ENCODE data around the gene SGK1. TPM values are rescaled to one million over a fixed set of nuclear protein-coding genes. Genes with fewer than 3 reads are reported as not detected.

SGK1 gene
- total and polyA plus RNA-seq, 2 donors (not counting 1 experiment from before 2014, with no cell fraction given), result 37.3 to 57.8 TPM

DNA sequence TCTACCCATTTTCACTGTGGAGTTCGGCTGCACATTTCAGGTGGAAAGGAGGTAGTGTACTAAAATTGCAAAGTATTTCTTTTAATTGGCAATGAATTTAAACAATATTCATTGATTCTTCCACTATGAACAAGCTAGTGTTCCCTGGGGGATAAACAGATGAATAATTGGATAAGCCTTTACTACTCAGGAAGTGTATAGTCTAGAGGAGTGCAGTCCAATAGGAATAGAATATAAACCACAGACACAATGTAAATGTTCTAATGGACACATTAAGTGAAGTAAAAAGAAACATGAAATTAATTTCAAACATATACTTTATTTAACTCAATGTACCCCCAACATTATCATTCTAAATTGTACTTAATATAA lies 28.7 kb downstream of the SGK1 start:
- Histone ChIP-seq H3K36me3 (replicated peaks in 1 of 2; ENCODE audit: control extremely low read depth in 1 of 2, control insufficient read depth in 1 of 2, extremely low read depth in 1 of 2, insufficient read depth in 2 of 2, low read length in 1 of 2) (no peaks in the 10 kb centered on the region), H4K20me1 (ENCODE audit: control insufficient read depth, insufficient read depth, low read length, poor library complexity, severe bottlenecking) (no peaks in the 10 kb centered on the region), H3K79me2 (ENCODE audit: control insufficient read depth, insufficient read depth, low read length) (no peaks in the 10 kb centered on the region), H3K4me2 (replicated peaks; ENCODE audit: low read depth, low read length, poor library complexity, severe bottlenecking) (no peak overlapping the region), H3K9me3 (ENCODE audit: control extremely low read depth in 1 of 3, control insufficient read depth in 2 of 3, insufficient read depth in 1 of 3, low read length in 2 of 3) (peaks cover 0 to 4% (median 0%) of the 10 kb centered on the region in 3 donors), H3K27me3 (replicated peaks in 1 of 4; ENCODE audit: control extremely low read depth in 1 of 4, control insufficient read depth in 3 of 4, insufficient read depth in 4 of 4, low read length in 3 of 4) (no peaks in the 10 kb centered on the region), H3K9ac (ENCODE audit: low read length) (no peak overlapping the region), H3K27ac (ENCODE audit: low read length in 2 of 2) (no peak overlapping the region), H3K4me3 (ENCODE audit: control extremely low read depth in 1 of 5, extremely low read depth in 1 of 5, insufficient read depth in 1 of 5, low read depth in 2 of 5, low read length in 4 of 5) (no peak overlapping the region), H2AFZ (ENCODE audit: insufficient read depth, low read depth, low read length, poor library complexity, severe bottlenecking) (no peak overlapping the region), H3K4me1 (ENCODE audit: control insufficient read depth in 2 of 2, insufficient read depth in 2 of 2, low read length in 2 of 2) (peaks cover 12% of the 10 kb centered on the region in 2 donors)
- H3K4me3 Mint-ChIP-seq, result peak overlapping the region; percentile 30
- intact Hi-C loops (cut with micrococcal nuclease), result loop anchor here (2.0 kb wide), 1 partner anchor 52 kb away; no protein-coding TSS in a partner anchor
- H3K9me3 Mint-ChIP-seq (ENCODE audit: insufficient read depth), result no peaks in the 10 kb centered on the region
- no CpG with 5 or more reads among the region's 1 CpG for whole genome bisulfite sequencing (ENCODE audit: insufficient coverage)
- no peaks in the 10 kb centered on the region for H3K27me3 Mint-ChIP-seq
- ChIA-PET CTCF (no interaction called here), POLR2A (no interaction called here)
- peaks cover 19% of the 10 kb centered on the region for H3K4me1 Mint-ChIP-seq
- H3K27ac Mint-ChIP-seq, result peak overlapping the region; percentile 47
- DNase-seq (no peak), ATAC-seq (ENCODE audit: low read depth) (no peak)
- TF ChIP-seq, protein P1, sequence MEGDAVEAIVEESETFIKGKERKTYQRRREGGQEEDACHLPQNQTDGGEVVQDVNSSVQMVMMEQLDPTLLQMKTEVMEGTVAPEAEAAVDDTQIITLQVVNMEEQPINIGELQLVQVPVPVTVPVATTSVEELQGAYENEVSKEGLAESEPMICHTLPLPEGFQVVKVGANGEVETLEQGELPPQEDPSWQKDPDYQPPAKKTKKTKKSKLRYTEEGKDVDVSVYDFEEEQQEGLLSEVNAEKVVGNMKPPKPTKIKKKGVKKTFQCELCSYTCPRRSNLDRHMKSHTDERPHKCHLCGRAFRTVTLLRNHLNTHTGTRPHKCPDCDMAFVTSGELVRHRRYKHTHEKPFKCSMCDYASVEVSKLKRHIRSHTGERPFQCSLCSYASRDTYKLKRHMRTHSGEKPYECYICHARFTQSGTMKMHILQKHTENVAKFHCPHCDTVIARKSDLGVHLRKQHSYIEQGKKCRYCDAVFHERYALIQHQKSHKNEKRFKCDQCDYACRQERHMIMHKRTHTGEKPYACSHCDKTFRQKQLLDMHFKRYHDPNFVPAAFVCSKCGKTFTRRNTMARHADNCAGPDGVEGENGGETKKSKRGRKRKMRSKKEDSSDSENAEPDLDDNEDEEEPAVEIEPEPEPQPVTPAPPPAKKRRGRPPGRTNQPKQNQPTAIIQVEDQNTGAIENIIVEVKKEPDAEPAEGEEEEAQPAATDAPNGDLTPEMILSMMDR (IDR thresholded peaks at IDR 0.05), result no peak
- no peak for TF ChIP-seq EZH2 (IDR thresholded peaks at IDR 0.05; ENCODE audit: borderline replicate concordance, insufficient read depth, low read depth, low read length, poor library complexity, severe bottlenecking)

DNA sequence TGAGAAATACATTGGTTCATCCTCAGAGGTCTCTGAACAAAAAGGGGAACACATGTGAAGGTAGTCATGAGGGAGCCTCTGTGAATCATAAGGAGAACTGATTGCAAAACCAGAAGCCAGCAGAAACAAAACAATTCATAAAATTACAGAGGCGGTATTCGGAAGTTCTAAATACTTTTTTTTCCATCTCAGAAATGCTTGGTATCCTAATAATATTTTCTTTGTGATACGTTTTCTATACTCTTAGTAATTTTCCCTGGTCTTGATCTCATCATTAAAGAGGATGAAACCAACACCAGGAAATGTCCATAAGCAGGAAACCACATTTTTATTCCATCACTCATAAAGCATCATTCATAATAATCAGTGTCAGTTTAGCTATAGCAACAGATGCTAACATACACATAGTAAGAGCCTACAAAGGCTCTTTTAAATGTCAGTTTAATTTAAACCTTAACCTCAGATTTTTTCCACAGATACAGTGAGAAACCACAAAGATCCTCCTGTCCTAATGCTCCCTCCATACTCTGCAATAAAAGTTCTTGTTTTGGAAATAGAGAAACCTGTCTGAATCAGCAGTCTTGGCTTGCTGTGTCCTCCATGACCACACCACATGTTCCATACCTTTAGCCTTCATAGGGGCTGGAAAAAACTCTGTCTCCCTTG lies 29.2 kb downstream of the SGK1 start:
- H3K36me3 ChIP-seq (replicated peaks in 1 of 2; ENCODE audit: control extremely low read depth in 1 of 2, control insufficient read depth in 1 of 2, extremely low read depth in 1 of 2, insufficient read depth in 2 of 2, low read length in 1 of 2), result no peaks in the 10 kb centered on the region
- H3K27ac Mint-ChIP-seq, result peak overlapping the region; percentile 47
- peaks cover 12% of the 10 kb centered on the region in 2 donors for H3K4me1 ChIP-seq (ENCODE audit: control insufficient read depth in 2 of 2, insufficient read depth in 2 of 2, low read length in 2 of 2)
- peak overlapping the region in 1 of 2 donors; percentile 28 for H3K27ac ChIP-seq (ENCODE audit: low read length in 2 of 2)
- H3K4me3 Mint-ChIP-seq, result peak overlapping the region; percentile 30
- no peaks in the 10 kb centered on the region for H3K9me3 Mint-ChIP-seq (ENCODE audit: insufficient read depth)
- H4K20me1 ChIP-seq (ENCODE audit: control insufficient read depth, insufficient read depth, low read length, poor library complexity, severe bottlenecking), result no peaks in the 10 kb centered on the region
- no peaks in the 10 kb centered on the region for H3K27me3 Mint-ChIP-seq
- DNase-seq (peak; percentile 50), ATAC-seq (ENCODE audit: low read depth) (peak; percentile 64)
- ChIA-PET POLR2A (no interaction called here), CTCF (no interaction called here)
- peaks cover 19% of the 10 kb centered on the region for H3K4me1 Mint-ChIP-seq
- no peak overlapping the region for H3K9ac ChIP-seq (ENCODE audit: low read length)
- H3K4me3 ChIP-seq (ENCODE audit: control extremely low read depth in 1 of 5, extremely low read depth in 1 of 5, insufficient read depth in 1 of 5, low read depth in 2 of 5, low read length in 4 of 5), result no peak overlapping the region
- no peaks in the 10 kb centered on the region for H3K79me2 ChIP-seq (ENCODE audit: control insufficient read depth, insufficient read depth, low read length)
- H3K27me3 ChIP-seq (replicated peaks in 1 of 4; ENCODE audit: control extremely low read depth in 1 of 4, control insufficient read depth in 3 of 4, insufficient read depth in 4 of 4, low read length in 3 of 4), result no peaks in the 10 kb centered on the region
- peak overlapping the region; percentile 3 for H2AFZ ChIP-seq (ENCODE audit: insufficient read depth, low read depth, low read length, poor library complexity, severe bottlenecking)
- TF ChIP-seq EZH2 (IDR thresholded peaks at IDR 0.05; ENCODE audit: borderline replicate concordance, insufficient read depth, low read depth, low read length, poor library complexity, severe bottlenecking), result no peak
- TF ChIP-seq, protein P1 (IDR thresholded peaks at IDR 0.05), result no peak
- no CpG with 5 or more reads among the region's 3 CpGs for WGBS (ENCODE audit: insufficient coverage)
- H3K4me2 ChIP-seq (replicated peaks; ENCODE audit: low read depth, low read length, poor library complexity, severe bottlenecking), result peak overlapping the region; percentile 9
- peaks cover 0 to 4% (median 0%) of the 10 kb centered on the region in 3 donors for H3K9me3 ChIP-seq (ENCODE audit: control extremely low read depth in 1 of 3, control insufficient read depth in 2 of 3, insufficient read depth in 1 of 3, low read length in 2 of 3)
- intact Hi-C loops (cut with micrococcal nuclease), result loop anchor here (2.0 kb wide), 1 partner anchor 52 kb away; no protein-coding TSS in a partner anchor
